Uterus (tissue), 4 donors: Measurements from ENCODE around the gene ZHX3. TPM values are rescaled to one million over a fixed set of nuclear protein-coding genes. Genes with fewer than 3 reads are reported as not detected.
A peak's percentile ranks its signal among the peaks of the same experiment; 100 is the strongest.

Experiments
- DNase-seq, 2 donors: peaks; one replicate each; pipeline ENCODE4 v3.0.0-alpha.2; 2019 to 2020
- H3K27ac ChIP-seq, 2 donors: fragments of 200-600 bp; sonication (generic); 1 replicate in 1 of 2; 2 replicates in 1 of 2; pipeline ENCODE4 v1.5.1; 2016 to 2018
- H3K27me3 ChIP-seq, 2 donors: fragments of 200-600 bp; sonication (generic); one replicate each; pipeline ENCODE4 v1.5.1; 2018 to 2019; ENCODE audit warnings: control low read depth in 1 of 2
- H3K36me3 ChIP-seq, 2 donors: fragments of 200-600 bp; sonication (generic); one replicate each; pipeline ENCODE4 v1.5.1; 2019; ENCODE audit warnings: control low read depth in 1 of 2
- H3K4me1 ChIP-seq, 2 donors: fragments of 200-600 bp; sonication (generic); one replicate each; pipeline ENCODE4 v1.5.1; 2018 to 2019; ENCODE audit warnings: control low read depth in 1 of 2
- H3K4me3 ChIP-seq, 2 donors: fragments of 200-600 bp; sonication (generic); 1 replicate in 1 of 2; 2 replicates in 1 of 2; pipeline ENCODE4 v1.5.1; 2018 to 2019; ENCODE audit warnings: mild to moderate bottlenecking in 1 of 2
- H3K9me3 ChIP-seq, 2 donors: fragments of 200-600 bp; sonication (generic); one replicate each; pipeline ENCODE4 v1.5.1; 2019; ENCODE audit warnings: control low read depth in 1 of 2
- POLR2A ChIP-seq, 2 donors: fragments of 450-650 bp; IDR thresholded peaks; one replicate each; pipeline ENCODE4 v1.6.1; 2016; ENCODE audit warnings: antibody characterized with exemption in 2 of 2, mild to moderate bottlenecking in 1 of 2, moderate library complexity in 1 of 2
- intact Hi-C: fragments of 100-400 bp; cut with DNase I; formaldehyde crosslinking; loops from one replicate; pipeline ENCODE4 v1.15.1; 2023; ENCODE audit warnings: low total_unique reads
- total RNA-seq, 4 donors: library from RNA; depleted of rRNA in 3 of 4; stranded (reverse); fragments of >200 nt in 3 of 4; gene quantifications; one replicate each; pipeline versions ENCODE4 v1.1.0 to v1.2.4, GENCODE V29; 2014 to 2023
- TF ChIP-seq, protein P1 (sequence below), 4 experiments: fragments of 200-600 bp in 2 of 4; fragments of 450-650 bp in 2 of 4; sonication (generic) in 2 of 4; IDR thresholded peaks; one replicate each; pipeline ENCODE4 v1.5.1; 2016 to 2019; ENCODE audit warnings: antibody characterized with exemption in 4 of 4, mild to moderate bottlenecking in 2 of 4, moderate library complexity in 1 of 4
- donor health status: DM: yes; HTN: yes; CAD: no.

The ZHX3 gene, protein sequence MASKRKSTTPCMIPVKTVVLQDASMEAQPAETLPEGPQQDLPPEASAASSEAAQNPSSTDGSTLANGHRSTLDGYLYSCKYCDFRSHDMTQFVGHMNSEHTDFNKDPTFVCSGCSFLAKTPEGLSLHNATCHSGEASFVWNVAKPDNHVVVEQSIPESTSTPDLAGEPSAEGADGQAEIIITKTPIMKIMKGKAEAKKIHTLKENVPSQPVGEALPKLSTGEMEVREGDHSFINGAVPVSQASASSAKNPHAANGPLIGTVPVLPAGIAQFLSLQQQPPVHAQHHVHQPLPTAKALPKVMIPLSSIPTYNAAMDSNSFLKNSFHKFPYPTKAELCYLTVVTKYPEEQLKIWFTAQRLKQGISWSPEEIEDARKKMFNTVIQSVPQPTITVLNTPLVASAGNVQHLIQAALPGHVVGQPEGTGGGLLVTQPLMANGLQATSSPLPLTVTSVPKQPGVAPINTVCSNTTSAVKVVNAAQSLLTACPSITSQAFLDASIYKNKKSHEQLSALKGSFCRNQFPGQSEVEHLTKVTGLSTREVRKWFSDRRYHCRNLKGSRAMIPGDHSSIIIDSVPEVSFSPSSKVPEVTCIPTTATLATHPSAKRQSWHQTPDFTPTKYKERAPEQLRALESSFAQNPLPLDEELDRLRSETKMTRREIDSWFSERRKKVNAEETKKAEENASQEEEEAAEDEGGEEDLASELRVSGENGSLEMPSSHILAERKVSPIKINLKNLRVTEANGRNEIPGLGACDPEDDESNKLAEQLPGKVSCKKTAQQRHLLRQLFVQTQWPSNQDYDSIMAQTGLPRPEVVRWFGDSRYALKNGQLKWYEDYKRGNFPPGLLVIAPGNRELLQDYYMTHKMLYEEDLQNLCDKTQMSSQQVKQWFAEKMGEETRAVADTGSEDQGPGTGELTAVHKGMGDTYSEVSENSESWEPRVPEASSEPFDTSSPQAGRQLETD
- total RNA-seq = 10 to 100 TPM; 18.7 to 85.2 (median 25.0) TPM

DNA sequence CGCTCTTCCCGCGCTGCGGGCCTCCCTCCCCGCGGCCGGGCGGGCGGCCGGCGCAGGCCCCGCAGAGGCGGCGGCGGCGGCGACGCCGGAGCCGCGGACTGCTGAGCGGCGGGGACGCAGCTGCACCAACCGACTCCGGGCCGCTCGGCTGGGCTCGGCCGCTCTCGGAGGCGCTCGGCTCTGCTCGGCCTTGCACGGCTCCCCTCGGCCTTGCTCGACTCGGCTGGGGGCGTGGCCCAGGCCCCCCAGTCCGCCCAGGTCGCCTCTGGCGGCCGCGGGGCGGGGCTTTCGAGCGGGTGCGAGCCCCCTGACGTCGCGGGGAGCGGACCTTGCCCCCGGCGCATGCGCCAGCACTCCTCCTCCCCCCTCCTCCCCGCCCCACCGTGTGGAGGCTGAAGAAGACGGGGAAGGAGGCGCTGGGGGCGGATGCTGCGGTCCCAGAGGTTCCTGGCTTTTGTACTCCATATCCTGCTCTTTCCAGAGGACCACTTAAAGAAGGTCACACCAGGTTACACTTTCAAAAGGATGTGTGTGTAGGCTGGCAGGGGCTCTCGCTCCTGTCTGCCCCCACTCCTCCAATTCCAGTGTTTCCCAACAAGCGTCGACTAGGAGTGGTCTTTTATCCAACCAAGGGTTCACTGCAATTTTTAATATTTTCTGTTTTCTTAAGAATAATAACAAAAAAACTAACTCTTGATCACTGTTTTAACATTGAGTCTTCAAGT is at the start of gene ZHX3:
TSS of gene ZHX3 (minus strand) at position 186 of the 725 bp plus-strand sequence. CDS start 112,815 bp downstream, outside the sequence.
- H3K9me3 ChIP-seq = no peaks in the 10 kb centered on the region

DNA sequence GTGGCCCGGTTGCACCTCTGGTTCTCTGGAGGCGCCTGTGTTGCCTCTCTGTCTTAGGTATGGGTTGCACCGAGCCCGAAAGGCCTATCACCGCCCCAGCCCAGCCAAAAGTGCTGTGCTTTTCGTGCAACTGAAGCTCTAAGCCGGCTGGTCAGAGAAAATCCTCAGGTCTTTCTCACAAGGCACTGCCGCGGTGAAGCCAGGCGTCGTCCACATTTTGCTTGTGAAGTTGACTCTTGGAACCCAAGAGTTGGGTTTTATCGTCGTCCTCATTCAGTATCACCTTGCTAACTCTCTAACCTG is 49.8 kb upstream of the ZHX3 start:
- intact Hi-C loops = no loop called here
- Histone ChIP-seq H3K4me1 (peaks cover 0 to 5% of the 10 kb centered on the region in 2 donors), H3K27me3 (no peaks in the 10 kb centered on the region), H3K36me3 (no peaks in the 10 kb centered on the region), H3K27ac (no peak overlapping the region), H3K4me3 (no peak overlapping the region), H3K9me3 (no peaks in the 10 kb centered on the region)
- DNase-seq = no peak
- TF ChIP-seq, protein P1, sequence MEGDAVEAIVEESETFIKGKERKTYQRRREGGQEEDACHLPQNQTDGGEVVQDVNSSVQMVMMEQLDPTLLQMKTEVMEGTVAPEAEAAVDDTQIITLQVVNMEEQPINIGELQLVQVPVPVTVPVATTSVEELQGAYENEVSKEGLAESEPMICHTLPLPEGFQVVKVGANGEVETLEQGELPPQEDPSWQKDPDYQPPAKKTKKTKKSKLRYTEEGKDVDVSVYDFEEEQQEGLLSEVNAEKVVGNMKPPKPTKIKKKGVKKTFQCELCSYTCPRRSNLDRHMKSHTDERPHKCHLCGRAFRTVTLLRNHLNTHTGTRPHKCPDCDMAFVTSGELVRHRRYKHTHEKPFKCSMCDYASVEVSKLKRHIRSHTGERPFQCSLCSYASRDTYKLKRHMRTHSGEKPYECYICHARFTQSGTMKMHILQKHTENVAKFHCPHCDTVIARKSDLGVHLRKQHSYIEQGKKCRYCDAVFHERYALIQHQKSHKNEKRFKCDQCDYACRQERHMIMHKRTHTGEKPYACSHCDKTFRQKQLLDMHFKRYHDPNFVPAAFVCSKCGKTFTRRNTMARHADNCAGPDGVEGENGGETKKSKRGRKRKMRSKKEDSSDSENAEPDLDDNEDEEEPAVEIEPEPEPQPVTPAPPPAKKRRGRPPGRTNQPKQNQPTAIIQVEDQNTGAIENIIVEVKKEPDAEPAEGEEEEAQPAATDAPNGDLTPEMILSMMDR (IDR thresholded peaks at IDR 0.05) = no peak
- TF ChIP-seq POLR2A (IDR thresholded peaks at IDR 0.05) = no peak

More for the DNA sequence above, at the start of gene ZHX3:
- TF ChIP-seq, protein P1 (IDR thresholded peaks at IDR 0.05) = no peak
- TF ChIP-seq POLR2A (IDR thresholded peaks at IDR 0.05) = peak; percentile 69 to 85
- Histone ChIP-seq H3K4me3 (peak within 1 kb of the TSS; percentile 91 to 96), H3K4me1 (peaks cover 0 to 4% of the 10 kb centered on the region in 2 donors), H3K27ac (peak within 1 kb of the TSS; percentile 89 to 99), H3K27me3 (no peaks in the 10 kb centered on the region), H3K36me3 (no peaks in the 10 kb centered on the region)
- DNase-seq = peak; percentile 96 to 99
- intact Hi-C loops = no loop called here

DNA sequence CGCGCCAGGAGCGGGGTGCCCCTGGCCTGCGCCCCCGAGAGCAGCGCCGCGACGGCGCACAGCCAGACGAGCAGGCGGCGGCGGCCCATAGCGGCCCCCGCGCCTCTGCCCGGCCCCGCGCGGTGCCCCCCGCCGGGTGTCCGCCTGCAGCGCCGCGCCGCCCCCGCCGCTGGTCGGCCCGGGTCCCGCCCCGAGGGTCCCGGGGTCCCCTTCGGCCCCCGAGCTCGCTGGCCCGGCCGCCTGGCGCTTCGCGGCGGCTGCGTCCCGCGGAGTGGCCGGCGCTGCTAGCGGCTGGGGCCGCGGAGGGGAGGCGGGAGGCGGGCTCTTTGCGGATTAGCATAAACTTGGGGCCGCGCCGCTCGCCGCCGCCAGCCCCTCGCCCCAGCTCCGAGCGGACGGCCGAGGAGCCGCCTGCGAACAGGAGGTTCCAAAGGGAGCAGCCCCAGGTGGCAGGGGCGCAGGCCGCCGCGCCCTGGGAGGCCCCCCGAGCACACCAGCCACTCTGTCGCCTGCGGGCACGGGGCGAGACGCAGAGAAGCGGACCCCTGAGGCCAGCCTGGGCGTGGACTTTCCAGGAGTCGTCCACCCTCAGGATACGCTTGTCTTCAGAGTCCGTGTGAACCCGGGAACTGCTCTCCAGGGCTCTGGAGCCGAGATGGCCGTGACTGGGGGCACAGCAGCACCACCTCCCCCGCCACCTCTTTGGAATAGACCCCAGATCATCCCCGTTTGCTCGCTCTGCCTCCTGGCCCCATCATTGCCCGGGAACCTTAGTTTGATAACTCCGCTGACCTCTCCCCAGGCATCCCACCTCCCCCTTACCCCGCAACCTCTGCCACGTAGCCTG is 49.2 kb upstream of the ZHX3 start, which contains the start of gene EMILIN3:
TSS of gene EMILIN3 (minus strand) at position 273 of the 847 bp plus-strand sequence. CDS start at position 89, 184 bp downstream.
- intact Hi-C loops = no loop called here
- no peak for TF ChIP-seq POLR2A (IDR thresholded peaks at IDR 0.05)
- TF ChIP-seq, protein P1 (IDR thresholded peaks at IDR 0.05) = no peak

GRCh38 chr20:41365777-41366545 is 48.4 kb upstream of the ZHX3 start:
- H3K27ac ChIP-seq = no peak overlapping the region
- peaks cover 0 to 5% of the 10 kb centered on the region in 2 donors for H3K4me1 ChIP-seq
- H3K36me3 ChIP-seq = no peaks in the 10 kb centered on the region
- intact Hi-C loops = no loop called here
- peak overlapping the region in 1 of 2 donors; percentile 38 for H3K4me3 ChIP-seq
- DNase-seq = no peak
- no peaks in the 10 kb centered on the region for H3K9me3 ChIP-seq
- TF ChIP-seq, protein P1 (IDR thresholded peaks at IDR 0.05) = no peak
- TF ChIP-seq POLR2A (IDR thresholded peaks at IDR 0.05) = no peak
- no peaks in the 10 kb centered on the region for H3K27me3 ChIP-seq

More for the DNA sequence above, 49.2 kb upstream of the ZHX3 start, which contains the start of gene EMILIN3:
- H3K4me3 ChIP-seq = peak within 1 kb of the TSS in 1 of 2 donors; percentile 38
- H3K9me3 ChIP-seq = no peaks in the 10 kb centered on the region
- H3K36me3 ChIP-seq = no peaks in the 10 kb centered on the region
- no peak for DNase-seq
- H3K27me3 ChIP-seq = no peaks in the 10 kb centered on the region
- H3K27ac ChIP-seq = no peak within 1 kb of the TSS
- peaks cover 0 to 5% of the 10 kb centered on the region in 2 donors for H3K4me1 ChIP-seq
